Mucosa of descending colon (tissue), 3 donors: Measurements from ENCODE around the gene CCSER1. TPM values are rescaled to one million over a fixed set of nuclear protein-coding genes. Genes with fewer than 3 reads are reported as not detected.

Experiments
- ATAC-seq: fragments of 200-7000 bp; cut with Tn5 transposase; one replicate; pipeline ENCODE4 v1.9.1; 2020; ENCODE audit warnings: mild to moderate bottlenecking, moderate library complexity
- DNase-seq, 3 donors: peaks; one replicate each; pipeline ENCODE4 v3.0.0-alpha.2; 2020
- H3K36me3 ChIP-seq: fragments of 200-600 bp; one replicate; pipeline ENCODE4 v1.8.0; 2021; ENCODE audit warnings: low read depth, mild to moderate bottlenecking
- H3K4me1 ChIP-seq: fragments of 200-600 bp; one replicate; pipeline ENCODE4 v1.8.0; 2021; ENCODE audit warnings: low read depth, mild to moderate bottlenecking
- H3K4me3 ChIP-seq: fragments of 200-600 bp; one replicate; pipeline ENCODE4 v1.8.0; 2021; ENCODE audit warnings: mild to moderate bottlenecking
- H3K9me3 ChIP-seq: fragments of 200-600 bp; one replicate; pipeline ENCODE4 v1.8.0; 2021; ENCODE audit warnings: mild to moderate bottlenecking
- intact Hi-C, 2 donors: fragments of 100-400 bp; cut with DNase I in 1 of 2; cut with micrococcal nuclease in 1 of 2; formaldehyde crosslinking; loops; one replicate each; pipeline versions ENCODE4 v1.11.0 to v1.11.1; 2022; cut with DNase I, micrococcal nuclease
- total RNA-seq, 3 donors: library from RNA; stranded (reverse); fragmentation: NEBNext Ultra II Directional in 2 of 3; extraction: Animal tissue kit (Norgen Biotek cat#: 25700) in 2 of 3; gene quantifications; one replicate each; pipeline versions ENCODE4 v1.2.1 to v1.2.4, GENCODE V29; 2021 to 2023
- TF ChIP-seq, protein P1 (sequence below): fragments of 200-600 bp; IDR thresholded peaks from one replicate; pipeline ENCODE4 v1.8.0; 2022; ENCODE audit warnings: antibody characterized with exemption, mild to moderate bottlenecking
- donor health status: DM: no; HTN: no; CAD: no; lungs with moderate emphysema.
- donor health status: DM: no; HTN: no; CAD: no.
- donor health status: DM: no; HTN: yes; CAD: no.

The CCSER1 gene
- total RNA-seq, 3 donors from 2014 or later = 11.1 to 32.4 (median 13.3) TPM

DNA sequence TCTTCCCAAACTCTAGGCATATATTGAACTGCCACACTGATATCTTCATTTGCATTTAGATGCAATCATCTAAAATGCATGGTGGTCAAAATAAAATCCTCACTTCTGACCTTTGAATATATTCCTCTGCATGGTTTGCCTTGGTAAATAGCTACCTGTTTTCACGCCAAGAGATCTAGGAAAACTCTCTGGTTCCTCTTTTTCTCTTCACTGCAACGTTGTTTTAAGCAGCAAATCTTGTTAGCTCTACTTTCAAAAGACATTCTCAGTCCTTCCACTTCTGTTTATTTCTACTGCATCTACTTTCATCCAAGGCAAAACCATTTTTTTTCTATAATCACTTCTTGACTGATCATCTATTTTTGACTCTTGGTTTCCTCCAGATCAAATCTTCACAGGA lies 1174.9 kb downstream of the CCSER1 start:
- ATAC-seq (no peak), DNase-seq (no peak)
- TF ChIP-seq, protein P1, sequence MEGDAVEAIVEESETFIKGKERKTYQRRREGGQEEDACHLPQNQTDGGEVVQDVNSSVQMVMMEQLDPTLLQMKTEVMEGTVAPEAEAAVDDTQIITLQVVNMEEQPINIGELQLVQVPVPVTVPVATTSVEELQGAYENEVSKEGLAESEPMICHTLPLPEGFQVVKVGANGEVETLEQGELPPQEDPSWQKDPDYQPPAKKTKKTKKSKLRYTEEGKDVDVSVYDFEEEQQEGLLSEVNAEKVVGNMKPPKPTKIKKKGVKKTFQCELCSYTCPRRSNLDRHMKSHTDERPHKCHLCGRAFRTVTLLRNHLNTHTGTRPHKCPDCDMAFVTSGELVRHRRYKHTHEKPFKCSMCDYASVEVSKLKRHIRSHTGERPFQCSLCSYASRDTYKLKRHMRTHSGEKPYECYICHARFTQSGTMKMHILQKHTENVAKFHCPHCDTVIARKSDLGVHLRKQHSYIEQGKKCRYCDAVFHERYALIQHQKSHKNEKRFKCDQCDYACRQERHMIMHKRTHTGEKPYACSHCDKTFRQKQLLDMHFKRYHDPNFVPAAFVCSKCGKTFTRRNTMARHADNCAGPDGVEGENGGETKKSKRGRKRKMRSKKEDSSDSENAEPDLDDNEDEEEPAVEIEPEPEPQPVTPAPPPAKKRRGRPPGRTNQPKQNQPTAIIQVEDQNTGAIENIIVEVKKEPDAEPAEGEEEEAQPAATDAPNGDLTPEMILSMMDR = no peak
- H3K9me3 ChIP-seq = no peaks in the 10 kb centered on the region
- no peaks in the 10 kb centered on the region for H3K4me1 ChIP-seq
- H3K36me3 ChIP-seq = no peaks in the 10 kb centered on the region
- H3K4me3 ChIP-seq = no peak overlapping the region
- intact Hi-C loops = no loop called here

GRCh38 chr4:91304292-91304691 lies 1177.1 kb downstream of the CCSER1 start:
- H3K36me3 ChIP-seq = no peaks in the 10 kb centered on the region
- H3K9me3 ChIP-seq = no peaks in the 10 kb centered on the region
- TF ChIP-seq, protein P1 = no peak
- no peaks in the 10 kb centered on the region for H3K4me1 ChIP-seq
- ATAC-seq (no peak), DNase-seq (no peak)
- H3K4me3 ChIP-seq = no peak overlapping the region
- intact Hi-C loops = no loop called here

DNA sequence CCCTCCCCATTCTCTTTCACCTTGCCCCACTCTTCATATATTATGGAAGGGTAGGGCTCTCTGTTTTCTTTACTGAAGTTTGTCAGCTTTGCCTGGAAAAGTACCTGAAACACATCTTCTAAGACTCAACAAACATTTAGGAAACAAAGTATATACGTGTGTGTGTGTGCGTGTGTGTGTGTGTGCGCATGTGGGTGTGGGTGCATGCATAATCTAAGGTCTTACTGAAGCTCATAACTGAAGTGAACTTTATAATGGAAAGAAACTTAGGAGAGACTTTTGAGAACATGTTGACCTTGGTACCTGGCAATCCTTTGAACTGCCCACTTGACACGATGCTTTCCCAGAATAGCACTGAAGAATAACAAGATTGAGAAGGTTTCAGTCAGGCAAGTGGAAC lies 1190.2 kb downstream of the CCSER1 start:
- intact Hi-C loops = no loop called here
- no peak for ATAC-seq

GRCh38 chr4:91319556-91320268 lies 1192.5 kb downstream of the CCSER1 start:
- no peaks in the 10 kb centered on the region for H3K4me1 ChIP-seq
- no peak overlapping the region for H3K4me3 ChIP-seq

More for the DNA sequence above, 1190.2 kb downstream of the CCSER1 start:
- Histone ChIP-seq H3K9me3 (no peaks in the 10 kb centered on the region), H3K4me1 (no peaks in the 10 kb centered on the region), H3K36me3 (no peaks in the 10 kb centered on the region), H3K4me3 (no peak overlapping the region)
- no peak for DNase-seq
- TF ChIP-seq, protein P1 = no peak

GRCh38 chr4:91322961-91323360 lies 1195.8 kb downstream of the CCSER1 start:
- no peak for DNase-seq
- no peaks in the 10 kb centered on the region for H3K4me1 ChIP-seq
- intact Hi-C loops = no loop called here
- no peak overlapping the region for H3K4me3 ChIP-seq
- ATAC-seq = no peak
- H3K36me3 ChIP-seq = no peaks in the 10 kb centered on the region
- peaks cover 21% of the 10 kb centered on the region for H3K9me3 ChIP-seq
- TF ChIP-seq, protein P1 = no peak

More at GRCh38 chr4:91319556-91320268, 1192.5 kb downstream of the CCSER1 start:
- Histone ChIP-seq H3K9me3 (no peaks in the 10 kb centered on the region), H3K36me3 (no peaks in the 10 kb centered on the region)
- no peak for ATAC-seq
- DNase-seq = no peak
- intact Hi-C loops = no loop called here
- TF ChIP-seq, protein P1 = no peak
